Neutrophil (primary cell): ENCODE data around the gene SERPINA12.

ENCODE experiments used
- H3K27ac ChIP-seq: fragments of 200-600 bp; sonication (generic); 2 replicates; pipeline ENCODE4 v1.5.1; 2016; ENCODE audit warnings: mild to moderate bottlenecking, moderate library complexity
- H3K27me3 ChIP-seq: fragments of 200-600 bp; sonication (generic); 2 replicates; pipeline ENCODE4 v1.6.0; 2016; ENCODE audit warnings: mild to moderate bottlenecking
- H3K36me3 ChIP-seq: fragments of 200-600 bp; sonication (generic); 2 replicates; pipeline ENCODE4 v1.5.1; 2017
- H3K4me1 ChIP-seq, 2 experiments: fragments of 200-600 bp in 1 of 2; sonication (generic) in 1 of 2; 1 replicate in 1 of 2; 2 replicates in 1 of 2; pipeline versions ENCODE4 v1.5.1 to v1.6.1; 2013 to 2016; ENCODE audit warnings: low read depth in 1 of 2, low read length in 1 of 2, mild to moderate bottlenecking in 1 of 2, moderate library complexity in 1 of 2; ENCODE audit not compliant: control insufficient read depth in 1 of 2, insufficient read depth in 1 of 2
- H3K4me3 ChIP-seq, 2 experiments: fragments of 200-600 bp in 1 of 2; sonication (generic) in 1 of 2; 1 replicate in 1 of 2; 2 replicates in 1 of 2; pipeline ENCODE4 v1.5.1; 2013 to 2016; ENCODE audit warnings: low read depth in 1 of 2, low read length in 1 of 2, mild to moderate bottlenecking in 1 of 2, moderate library complexity in 1 of 2
- H3K9me3 ChIP-seq: fragments of 200-600 bp; sonication (generic); 2 replicates; pipeline ENCODE4 v1.5.1; 2016
- CTCF ChIP-seq: fragments of 200-600 bp; sonication (generic); IDR thresholded peaks from 2 replicates; pipeline ENCODE4 v1.5.1; 2016; ENCODE audit warnings: antibody characterized with exemption

The SERPINA12 gene

GRCh38 chr14:94441130-94441529, 68.1 kb downstream of the SERPINA12 start:
- Histone ChIP-seq H3K9me3 (no peaks in the 10 kb centered on the region), H3K4me1 (no peaks in the 10 kb centered on the region), H3K36me3 (no peaks in the 10 kb centered on the region), H3K27ac (no peak overlapping the region), H3K4me3 (no peak overlapping the region), H3K27me3 (peaks cover 45% of the 10 kb centered on the region)
- no peak for TF ChIP-seq CTCF

- H3K4me1 ChIP-seq = no peaks in the 10 kb centered on the region
- no peaks in the 10 kb centered on the region for H3K36me3 ChIP-seq
- no peak for TF ChIP-seq CTCF
- no peak overlapping the region for H3K27ac ChIP-seq
- H3K4me3 ChIP-seq = no peak overlapping the region
- peaks cover 57% of the 10 kb centered on the region for H3K27me3 ChIP-seq
- H3K9me3 ChIP-seq = no peaks in the 10 kb centered on the region
These were observed 69.7 kb downstream of the SERPINA12 start for GRCh38 chr14:94439453-94440057.
